HG03571 (cell line): ENCODE data around the gene FLNB.
"Not testable (repeated sequence)": the region's sequence is repeated elsewhere in the genome, so short reads cannot be mapped to it uniquely, and the experiment has no call there.

Experiments used
- ATAC-seq: cut with Tn5 transposase; IDR thresholded peaks from one replicate; pipeline ENCODE4 v1.9.1; 2021; ENCODE audit not compliant: unreplicated experiment

The FLNB gene

GRCh38 chr3:58198362-58198761 is 190.1 kb downstream of the FLNB start:
- ATAC-seq, result no peak

GRCh38 chr3:58198804-58199203 is 190.6 kb downstream of the FLNB start:
- no peak for ATAC-seq

GRCh38 chr3:58200121-58200709 is 192.0 kb downstream of the FLNB start:
- no peak for ATAC-seq

GRCh38 chr3:58200846-58201355 is 192.7 kb downstream of the FLNB start:
- ATAC-seq, result no peak

GRCh38 chr3:58201451-58201850 is 193.2 kb downstream of the FLNB start:
- ATAC-seq, result not testable (repeated sequence)

- peak; percentile 51 for ATAC-seq
These were observed 194.7 kb downstream of the FLNB start for GRCh38 chr3:58202917-58203360.

- ATAC-seq, result no peak
These were observed 195.3 kb downstream of the FLNB start for GRCh38 chr3:58203541-58203940.

GRCh38 chr3:58204720-58205119 is 196.5 kb downstream of the FLNB start:
- no peak for ATAC-seq

GRCh38 chr3:58205981-58206380 is 197.8 kb downstream of the FLNB start:
- no peak for ATAC-seq

- no peak for ATAC-seq
These were observed 198.3 kb downstream of the FLNB start for GRCh38 chr3:58206406-58207011.

- no peak for ATAC-seq
These were observed 199.7 kb downstream of the FLNB start for GRCh38 chr3:58207954-58208353.

- ATAC-seq, result no peak
These were observed 201.7 kb downstream of the FLNB start for GRCh38 chr3:58209933-58210332.

- no peak for ATAC-seq
These were observed 202.7 kb downstream of the FLNB start, which contains the start of gene DNASE1L3 for GRCh38 chr3:58210761-58211460. TSS of gene DNASE1L3 (minus strand) at chr3:58210972. CDS start at chr3:58210906, 66 bp downstream.

- peak; percentile 73 for ATAC-seq
These were observed 206.5 kb downstream of the FLNB start for GRCh38 chr3:58214484-58215316.

- ATAC-seq, result peak; percentile 1
These were observed 207.2 kb downstream of the FLNB start for GRCh38 chr3:58215317-58216025.

- ATAC-seq, result no peak
These were observed 208.4 kb downstream of the FLNB start for GRCh38 chr3:58216496-58217195.

GRCh38 chr3:58217209-58217811 is 209.1 kb downstream of the FLNB start:
- peak; percentile 30 for ATAC-seq

GRCh38 chr3:58218904-58219303 is 210.7 kb downstream of the FLNB start:
- no peak for ATAC-seq
